Fibroblast of lung (primary cell): ENCODE measurements around the gene SORBS1. TPM values are rescaled to one million over a fixed set of nuclear protein-coding genes. Genes with fewer than 3 reads are reported as not detected.

ENCODE experiments used
- DNase-seq, 2 donors: peaks; one replicate each; pipeline versions ENCODE4 v3.0.0 to v3.0.0-alpha.2; 2010; ENCODE audit warnings: low read depth in 2 of 2
- H2AFZ ChIP-seq: 2 replicates; pipeline ENCODE4 v1.5.1; 2012; ENCODE audit warnings: low read length, control low read depth, inconsistent platforms
- H3K27ac ChIP-seq: 2 replicates; pipeline ENCODE4 v1.5.1; 2011; ENCODE audit warnings: low read length, control low read depth; ENCODE audit not compliant: insufficient read depth
- H3K27me3 ChIP-seq: 2 replicates; pipeline ENCODE4 v1.5.1; 2011; ENCODE audit warnings: mild to moderate bottlenecking, low read length; ENCODE audit not compliant: control insufficient read depth, insufficient read depth
- H3K36me3 ChIP-seq: 2 replicates; pipeline ENCODE4 v1.5.1; 2011; ENCODE audit warnings: low read length; ENCODE audit not compliant: control insufficient read depth, insufficient read depth
- H3K4me1 ChIP-seq: 2 replicates; pipeline ENCODE4 v1.5.1; 2011; ENCODE audit warnings: low read length; ENCODE audit not compliant: control insufficient read depth, insufficient read depth; ENCODE audit errors: extremely low read depth
- H3K4me2 ChIP-seq: 2 replicates; pipeline ENCODE4 v1.5.1; 2011; ENCODE audit warnings: low read length, control low read depth; ENCODE audit not compliant: insufficient read depth; ENCODE audit errors: extremely low read depth
- H3K4me3 ChIP-seq, 4 experiments: fragments of 200-600 bp in 1 of 4; sonication (generic) in 1 of 4; replicated peaks in 1 of 4; 2 replicates each; pipeline ENCODE4 v1.5.1; 2011 to 2016; ENCODE audit warnings: low read length in 4 of 4, low read depth in 3 of 4, mild to moderate bottlenecking in 3 of 4, control low read depth in 2 of 4, inconsistent platforms in 1 of 4, mixed read lengths in 1 of 4; ENCODE audit not compliant: insufficient read depth in 1 of 4; ENCODE audit errors: control extremely low read depth in 1 of 4
- H3K79me2 ChIP-seq: 2 replicates; pipeline ENCODE4 v1.5.1; 2012; ENCODE audit warnings: mild to moderate bottlenecking, low read length, inconsistent platforms; ENCODE audit not compliant: control insufficient read depth, insufficient read depth
- H3K9ac ChIP-seq: 2 replicates; pipeline ENCODE4 v1.5.1; 2011; ENCODE audit warnings: mild to moderate bottlenecking, low read length, control low read depth; ENCODE audit not compliant: insufficient read depth
- H3K9me3 ChIP-seq: 2 replicates; pipeline ENCODE4 v1.5.1; 2012; ENCODE audit warnings: low read depth, low read length; ENCODE audit not compliant: control insufficient read depth, insufficient read depth
- H4K20me1 ChIP-seq: 2 replicates; pipeline ENCODE4 v1.5.1; 2011; ENCODE audit warnings: low read length; ENCODE audit not compliant: control insufficient read depth, insufficient read depth; ENCODE audit errors: extremely low read depth
- CTCF ChIP-seq, 2 donors: IDR thresholded peaks in 1 of 2; conservative IDR thresholded peaks in 1 of 2; 1 replicate in 1 of 2; 2 replicates in 1 of 2; pipeline ENCODE4 v1.5.1; 2011 to 2012; ENCODE audit warnings: low read length in 2 of 2, control low read depth in 1 of 2, inconsistent platforms in 1 of 2, low read depth in 1 of 2, mild to moderate bottlenecking in 1 of 2
- EZH2 ChIP-seq: IDR thresholded peaks from 2 replicates; pipeline ENCODE4 v1.5.1; 2012; ENCODE audit warnings: low read length, control low read depth, mild to moderate bottlenecking; ENCODE audit errors: missing control alignments
- polyA plus RNA-seq, 2 donors: library from polyadenylated mRNA; depleted of rRNA in 1 of 2; stranded (reverse) in 1 of 2; unstranded in 1 of 2; fragments of >200 nt; gene quantifications; 2 replicates each; pipeline ENCODE4 v1.2.1, GENCODE V29; 2011 to 2012; ENCODE audit warnings: missing spikeins in 1 of 2
- total RNA-seq: library from RNA; depleted of rRNA; stranded (reverse); fragments of >200 nt; gene quantifications from 2 replicates; pipeline ENCODE4 v1.2.1, GENCODE V29; 2014

The SORBS1 gene
- total and polyA plus RNA-seq, 2 donors (not counting 1 experiment from before 2014, with no cell fraction given): 0.33 to 0.50 TPM

GRCh38 chr10:95553674-95554073 is 7.5 kb downstream of the SORBS1 start:
- H4K20me1 ChIP-seq: no peaks in the 10 kb centered on the region
- no peak overlapping the region for H3K4me2 ChIP-seq
- no peaks in the 10 kb centered on the region for H3K9me3 ChIP-seq
- TF ChIP-seq EZH2: no peak
- H2AFZ ChIP-seq: no peak overlapping the region
- DNase-seq: no peak
- no peaks in the 10 kb centered on the region for H3K79me2 ChIP-seq
- no peak overlapping the region for H3K9ac ChIP-seq
- peaks cover 4% of the 10 kb centered on the region for H3K27me3 ChIP-seq
- no peak overlapping the region for H3K27ac ChIP-seq
- no peaks in the 10 kb centered on the region for H3K36me3 ChIP-seq
- no peak overlapping the region for H3K4me3 ChIP-seq
- no peaks in the 10 kb centered on the region for H3K4me1 ChIP-seq

- H3K9me3 ChIP-seq: no peaks in the 10 kb centered on the region
- TF ChIP-seq CTCF (conservative IDR thresholded peaks at IDR 0.05 in 1 of 2, IDR thresholded peaks at IDR 0.05 in 1 of 2; ENCODE audit: low read depth in 1 of 2, low read length in 2 of 2) (no peak), EZH2 (no peak)
- no peaks in the 10 kb centered on the region for H3K79me2 ChIP-seq
- H3K4me2 ChIP-seq: no peak overlapping the region
- H3K9ac ChIP-seq: no peak overlapping the region
- no peaks in the 10 kb centered on the region for H3K4me1 ChIP-seq
- no peaks in the 10 kb centered on the region for H4K20me1 ChIP-seq
- no peak for DNase-seq
- no peak overlapping the region for H2AFZ ChIP-seq
- no peak overlapping the region for H3K27ac ChIP-seq
- no peak overlapping the region for H3K4me3 ChIP-seq
- peaks cover 4% of the 10 kb centered on the region for H3K27me3 ChIP-seq
- no peaks in the 10 kb centered on the region for H3K36me3 ChIP-seq
Measured at GRCh38 chr10:95552679-95553342, 8.4 kb downstream of the SORBS1 start.

GRCh38 chr10:95550073-95550672 is 11.0 kb downstream of the SORBS1 start:
- no peaks in the 10 kb centered on the region for H4K20me1 ChIP-seq
- no peak overlapping the region for H2AFZ ChIP-seq
- H3K4me1 ChIP-seq: no peaks in the 10 kb centered on the region
- no peak overlapping the region for H3K4me3 ChIP-seq
- no peaks in the 10 kb centered on the region for H3K79me2 ChIP-seq
- no peak overlapping the region for H3K9ac ChIP-seq
- no peak for DNase-seq
- no peak overlapping the region for H3K27ac ChIP-seq
- no peak overlapping the region for H3K4me2 ChIP-seq
- no peaks in the 10 kb centered on the region for H3K9me3 ChIP-seq
- peaks cover 4% of the 10 kb centered on the region for H3K27me3 ChIP-seq
- H3K36me3 ChIP-seq: no peaks in the 10 kb centered on the region
- TF ChIP-seq EZH2 (no peak), CTCF (conservative IDR thresholded peaks at IDR 0.05 in 1 of 2, IDR thresholded peaks at IDR 0.05 in 1 of 2; ENCODE audit: low read depth in 1 of 2, low read length in 2 of 2) (no peak)
